Breast epithelium (tissue), 3 donors: ENCODE data around the gene MFAP3L.

Experiments
- POLR2A ChIP-seq: fragments of 450-650 bp; IDR thresholded peaks from one replicate; pipeline ENCODE4 v1.6.1; 2016; ENCODE audit warnings: antibody characterized with exemption, mild to moderate bottlenecking, moderate library complexity
- POLR2AphosphoS5 ChIP-seq, 3 donors: sonication (generic); formaldehyde crosslinking; IDR thresholded peaks; one replicate each; pipeline ENCODE4 v1.6.1; 2017; ENCODE audit warnings: antibody characterized with exemption in 3 of 3
- TF ChIP-seq, protein P1 (sequence below), 3 donors: fragments of 450-650 bp; IDR thresholded peaks; one replicate each; pipeline ENCODE4 v1.5.1; 2016 to 2017; ENCODE audit warnings: antibody characterized with exemption in 3 of 3, mild to moderate bottlenecking in 3 of 3, moderate library complexity in 3 of 3

DNA sequence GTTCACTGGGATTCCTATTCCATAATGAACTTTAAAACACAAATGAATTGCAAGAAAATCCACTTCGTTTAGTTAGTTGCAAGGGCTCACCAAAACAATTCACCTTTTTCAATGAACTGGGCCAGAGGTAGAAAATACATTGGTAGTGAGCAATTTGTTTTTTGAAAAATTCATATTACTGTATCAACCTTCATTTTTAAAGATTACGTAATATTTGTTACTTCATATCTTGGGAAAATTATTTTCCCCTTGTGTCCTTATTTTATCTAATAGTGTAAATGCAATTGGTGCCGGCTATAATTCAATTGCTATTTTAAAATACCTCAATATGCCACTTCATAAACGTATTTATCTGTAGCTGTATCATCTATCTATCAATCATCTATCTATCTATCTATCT, 41.5 kb downstream of the MFAP3L start:
- TF ChIP-seq POLR2AphosphoS5 (IDR thresholded peaks at IDR 0.05) (no peak), POLR2A (no peak)
- TF ChIP-seq, protein P1, sequence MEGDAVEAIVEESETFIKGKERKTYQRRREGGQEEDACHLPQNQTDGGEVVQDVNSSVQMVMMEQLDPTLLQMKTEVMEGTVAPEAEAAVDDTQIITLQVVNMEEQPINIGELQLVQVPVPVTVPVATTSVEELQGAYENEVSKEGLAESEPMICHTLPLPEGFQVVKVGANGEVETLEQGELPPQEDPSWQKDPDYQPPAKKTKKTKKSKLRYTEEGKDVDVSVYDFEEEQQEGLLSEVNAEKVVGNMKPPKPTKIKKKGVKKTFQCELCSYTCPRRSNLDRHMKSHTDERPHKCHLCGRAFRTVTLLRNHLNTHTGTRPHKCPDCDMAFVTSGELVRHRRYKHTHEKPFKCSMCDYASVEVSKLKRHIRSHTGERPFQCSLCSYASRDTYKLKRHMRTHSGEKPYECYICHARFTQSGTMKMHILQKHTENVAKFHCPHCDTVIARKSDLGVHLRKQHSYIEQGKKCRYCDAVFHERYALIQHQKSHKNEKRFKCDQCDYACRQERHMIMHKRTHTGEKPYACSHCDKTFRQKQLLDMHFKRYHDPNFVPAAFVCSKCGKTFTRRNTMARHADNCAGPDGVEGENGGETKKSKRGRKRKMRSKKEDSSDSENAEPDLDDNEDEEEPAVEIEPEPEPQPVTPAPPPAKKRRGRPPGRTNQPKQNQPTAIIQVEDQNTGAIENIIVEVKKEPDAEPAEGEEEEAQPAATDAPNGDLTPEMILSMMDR (IDR thresholded peaks at IDR 0.05): no peak
